Measurements from ENCODE around the gene NLGN1.

NLGN1 gene

DNA sequence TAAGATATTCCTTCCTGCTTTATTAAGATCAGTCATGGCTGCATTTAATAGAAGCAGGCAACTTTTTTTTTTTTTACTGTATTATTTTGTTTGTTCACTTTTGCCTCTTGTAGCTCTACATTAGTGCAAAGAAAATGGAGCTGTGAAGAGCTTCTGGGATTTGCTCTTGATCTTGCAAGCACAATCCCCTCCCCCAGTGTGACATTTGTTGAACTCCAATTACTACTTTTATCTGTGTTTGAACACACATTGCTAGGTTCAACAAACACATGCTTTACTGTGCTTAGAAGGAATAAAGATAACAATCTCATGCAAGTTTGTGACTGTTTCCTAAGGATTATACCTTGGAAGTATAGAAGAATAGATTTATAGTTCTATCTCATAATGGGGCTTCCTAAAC lies 648.8 kb downstream of the NLGN1 start:
- no peaks in the 10 kb centered on the region for H3F3A ChIP-seq (ENCODE audit: insufficient read depth, low read length)
- no peak overlapping the region for H2AFZ ChIP-seq (ENCODE audit: low read length)
- H3K27ac ChIP-seq (ENCODE audit: low read depth, low read length, poor library complexity, severe bottlenecking) = no peak overlapping the region
- no peak overlapping the region for H3K9ac ChIP-seq (ENCODE audit: low read length)
- H3K4me3 ChIP-seq (ENCODE audit: low read depth, low read length, poor library complexity, severe bottlenecking) = no peak overlapping the region
- no peaks in the 10 kb centered on the region for H4K20me1 ChIP-seq (ENCODE audit: insufficient read depth, low read length)
- TF ChIP-seq, protein P1, sequence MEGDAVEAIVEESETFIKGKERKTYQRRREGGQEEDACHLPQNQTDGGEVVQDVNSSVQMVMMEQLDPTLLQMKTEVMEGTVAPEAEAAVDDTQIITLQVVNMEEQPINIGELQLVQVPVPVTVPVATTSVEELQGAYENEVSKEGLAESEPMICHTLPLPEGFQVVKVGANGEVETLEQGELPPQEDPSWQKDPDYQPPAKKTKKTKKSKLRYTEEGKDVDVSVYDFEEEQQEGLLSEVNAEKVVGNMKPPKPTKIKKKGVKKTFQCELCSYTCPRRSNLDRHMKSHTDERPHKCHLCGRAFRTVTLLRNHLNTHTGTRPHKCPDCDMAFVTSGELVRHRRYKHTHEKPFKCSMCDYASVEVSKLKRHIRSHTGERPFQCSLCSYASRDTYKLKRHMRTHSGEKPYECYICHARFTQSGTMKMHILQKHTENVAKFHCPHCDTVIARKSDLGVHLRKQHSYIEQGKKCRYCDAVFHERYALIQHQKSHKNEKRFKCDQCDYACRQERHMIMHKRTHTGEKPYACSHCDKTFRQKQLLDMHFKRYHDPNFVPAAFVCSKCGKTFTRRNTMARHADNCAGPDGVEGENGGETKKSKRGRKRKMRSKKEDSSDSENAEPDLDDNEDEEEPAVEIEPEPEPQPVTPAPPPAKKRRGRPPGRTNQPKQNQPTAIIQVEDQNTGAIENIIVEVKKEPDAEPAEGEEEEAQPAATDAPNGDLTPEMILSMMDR (IDR thresholded peaks at IDR 0.05; ENCODE audit: low read length) = no peak
- no peak for TF ChIP-seq EZH2 (IDR thresholded peaks at IDR 0.05; ENCODE audit: borderline replicate concordance, low read length)
- H3K4me2 ChIP-seq (ENCODE audit: low read length) = no peak overlapping the region
- no peaks in the 10 kb centered on the region for H3K9me2 ChIP-seq (ENCODE audit: low read depth, low read length)
- H3K36me3 ChIP-seq (ENCODE audit: insufficient read depth, low read length) = no peaks in the 10 kb centered on the region
- H3K4me1 ChIP-seq (ENCODE audit: insufficient read depth, low read length, severe bottlenecking) = no peaks in the 10 kb centered on the region
- H3K27me3 ChIP-seq (ENCODE audit: insufficient read depth, low read length) = no peaks in the 10 kb centered on the region
- no peaks in the 10 kb centered on the region for H3K79me2 ChIP-seq (ENCODE audit: insufficient read depth, low read length)
- H3K9me3 ChIP-seq (ENCODE audit: low read length) = no peaks in the 10 kb centered on the region

DNA sequence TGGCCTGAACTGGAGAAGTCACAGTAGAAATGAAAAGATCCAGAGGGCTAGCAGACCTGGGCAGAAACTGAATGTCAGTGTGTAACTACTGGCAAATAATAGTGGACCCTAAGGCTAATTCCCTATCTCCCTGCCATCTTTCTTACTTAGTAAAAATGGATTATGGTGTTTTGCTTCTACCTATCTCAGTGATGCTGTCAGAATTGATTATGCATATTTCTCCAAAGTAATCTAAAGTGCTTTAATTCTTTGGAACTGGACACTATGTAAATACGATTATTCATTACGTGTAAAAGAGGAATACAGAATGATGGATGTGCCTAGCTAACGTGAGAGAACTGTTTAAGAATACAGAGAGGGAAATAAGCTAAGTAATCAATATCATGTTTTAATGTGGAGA lies 651.9 kb downstream of the NLGN1 start:
- no peak overlapping the region for H3K27ac ChIP-seq (ENCODE audit: low read depth, low read length, poor library complexity, severe bottlenecking)
- H2AFZ ChIP-seq (ENCODE audit: low read length) = no peak overlapping the region
- TF ChIP-seq, protein P1 (IDR thresholded peaks at IDR 0.05; ENCODE audit: low read length) = no peak
- no peak for TF ChIP-seq EZH2 (IDR thresholded peaks at IDR 0.05; ENCODE audit: borderline replicate concordance, low read length)
- no peaks in the 10 kb centered on the region for H3K9me3 ChIP-seq (ENCODE audit: low read length)
- H3K4me1 ChIP-seq (ENCODE audit: insufficient read depth, low read length, severe bottlenecking) = no peaks in the 10 kb centered on the region
- no peak overlapping the region for H3K4me2 ChIP-seq (ENCODE audit: low read length)
- H3F3A ChIP-seq (ENCODE audit: insufficient read depth, low read length) = no peaks in the 10 kb centered on the region
- H3K36me3 ChIP-seq (ENCODE audit: insufficient read depth, low read length) = no peaks in the 10 kb centered on the region
- no peaks in the 10 kb centered on the region for H3K79me2 ChIP-seq (ENCODE audit: insufficient read depth, low read length)
- no peaks in the 10 kb centered on the region for H4K20me1 ChIP-seq (ENCODE audit: insufficient read depth, low read length)
- H3K4me3 ChIP-seq (ENCODE audit: low read depth, low read length, poor library complexity, severe bottlenecking) = no peak overlapping the region
- no peak overlapping the region for H3K9ac ChIP-seq (ENCODE audit: low read length)
- H3K27me3 ChIP-seq (ENCODE audit: insufficient read depth, low read length) = no peaks in the 10 kb centered on the region
- no peaks in the 10 kb centered on the region for H3K9me2 ChIP-seq (ENCODE audit: low read depth, low read length)

DNA sequence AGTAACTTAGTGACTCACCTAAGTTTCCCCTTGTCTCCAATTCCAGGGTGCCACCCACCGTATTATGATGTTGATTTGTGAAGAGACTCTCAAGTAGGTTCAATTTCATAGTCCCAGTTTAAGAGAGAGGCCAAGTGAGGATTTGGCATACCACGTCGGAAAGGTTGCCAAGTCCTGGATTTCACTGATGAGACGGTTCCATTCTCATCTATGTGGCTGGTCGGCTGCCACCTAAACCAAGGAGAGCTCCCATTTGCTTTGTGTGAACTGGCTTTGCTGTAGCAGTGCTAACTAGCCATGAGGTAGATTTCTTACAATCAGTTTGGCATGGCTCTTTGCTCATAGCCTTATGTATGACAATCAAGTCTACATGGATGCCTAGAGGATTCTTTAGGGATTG lies 653.6 kb downstream of the NLGN1 start:
- H3K36me3 ChIP-seq (ENCODE audit: insufficient read depth, low read length) = no peaks in the 10 kb centered on the region
- H3K9ac ChIP-seq (ENCODE audit: low read length) = no peak overlapping the region
- H3K4me3 ChIP-seq (ENCODE audit: low read depth, low read length, poor library complexity, severe bottlenecking) = no peak overlapping the region
- H3K4me1 ChIP-seq (ENCODE audit: insufficient read depth, low read length, severe bottlenecking) = no peaks in the 10 kb centered on the region
- H3K4me2 ChIP-seq (ENCODE audit: low read length) = no peak overlapping the region
- H3K27me3 ChIP-seq (ENCODE audit: insufficient read depth, low read length) = no peaks in the 10 kb centered on the region
- no peak for TF ChIP-seq EZH2 (IDR thresholded peaks at IDR 0.05; ENCODE audit: borderline replicate concordance, low read length)
- TF ChIP-seq, protein P1 (IDR thresholded peaks at IDR 0.05; ENCODE audit: low read length) = no peak
- no peaks in the 10 kb centered on the region for H3K9me2 ChIP-seq (ENCODE audit: low read depth, low read length)
- no peak overlapping the region for H2AFZ ChIP-seq (ENCODE audit: low read length)
- H4K20me1 ChIP-seq (ENCODE audit: insufficient read depth, low read length) = no peaks in the 10 kb centered on the region
- H3K79me2 ChIP-seq (ENCODE audit: insufficient read depth, low read length) = no peaks in the 10 kb centered on the region
- no peak overlapping the region for H3K27ac ChIP-seq (ENCODE audit: low read depth, low read length, poor library complexity, severe bottlenecking)
- H3K9me3 ChIP-seq (ENCODE audit: low read length) = no peaks in the 10 kb centered on the region
- H3F3A ChIP-seq (ENCODE audit: insufficient read depth, low read length) = no peaks in the 10 kb centered on the region

All from OCI-LY1 (cell line).